22Rv1 (cell line): Measurements from ENCODE around the gene ATP8A1.

ENCODE experiments used
- ZFX ChIP-seq: fragments of 450-650 bp; IDR thresholded peaks from 2 replicates; pipeline ENCODE4 v1.6.1; 2017; ENCODE audit warnings: antibody characterized with exemption, borderline replicate concordance
- TF ChIP-seq, protein P1 (sequence below): fragments of 450-650 bp; IDR thresholded peaks from 2 replicates; pipeline ENCODE4 v1.5.1; 2017; ENCODE audit warnings: mild to moderate bottlenecking

DNA sequence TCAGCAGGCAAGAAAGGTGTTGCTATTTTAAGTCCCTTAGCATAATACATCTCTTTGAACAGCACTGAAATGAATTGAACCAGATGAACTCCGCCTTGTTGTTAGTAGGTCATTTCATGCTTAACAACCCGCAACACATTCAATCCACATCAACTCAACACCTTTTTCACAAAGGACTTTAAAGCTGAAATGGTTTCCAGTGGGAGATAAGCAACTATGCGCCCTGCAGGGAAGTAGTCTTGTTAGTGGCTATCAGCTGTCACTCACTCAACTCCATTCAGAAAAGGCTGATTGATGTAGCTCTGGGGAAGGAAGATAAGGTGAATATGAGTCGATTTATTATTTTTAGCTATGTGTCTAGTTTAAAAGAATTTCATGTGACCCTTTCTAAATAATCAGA is 46.0 kb downstream of the ATP8A1 start:
- TF ChIP-seq, protein P1, sequence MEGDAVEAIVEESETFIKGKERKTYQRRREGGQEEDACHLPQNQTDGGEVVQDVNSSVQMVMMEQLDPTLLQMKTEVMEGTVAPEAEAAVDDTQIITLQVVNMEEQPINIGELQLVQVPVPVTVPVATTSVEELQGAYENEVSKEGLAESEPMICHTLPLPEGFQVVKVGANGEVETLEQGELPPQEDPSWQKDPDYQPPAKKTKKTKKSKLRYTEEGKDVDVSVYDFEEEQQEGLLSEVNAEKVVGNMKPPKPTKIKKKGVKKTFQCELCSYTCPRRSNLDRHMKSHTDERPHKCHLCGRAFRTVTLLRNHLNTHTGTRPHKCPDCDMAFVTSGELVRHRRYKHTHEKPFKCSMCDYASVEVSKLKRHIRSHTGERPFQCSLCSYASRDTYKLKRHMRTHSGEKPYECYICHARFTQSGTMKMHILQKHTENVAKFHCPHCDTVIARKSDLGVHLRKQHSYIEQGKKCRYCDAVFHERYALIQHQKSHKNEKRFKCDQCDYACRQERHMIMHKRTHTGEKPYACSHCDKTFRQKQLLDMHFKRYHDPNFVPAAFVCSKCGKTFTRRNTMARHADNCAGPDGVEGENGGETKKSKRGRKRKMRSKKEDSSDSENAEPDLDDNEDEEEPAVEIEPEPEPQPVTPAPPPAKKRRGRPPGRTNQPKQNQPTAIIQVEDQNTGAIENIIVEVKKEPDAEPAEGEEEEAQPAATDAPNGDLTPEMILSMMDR: no peak
- TF ChIP-seq ZFX: no peak
